ENCODE measurements around the gene SMIM36.
"Not testable (repeated sequence)": the region's sequence is repeated elsewhere in the genome, so short reads cannot be mapped to it uniquely, and the experiment has no call there.

SMIM36 gene

DNA sequence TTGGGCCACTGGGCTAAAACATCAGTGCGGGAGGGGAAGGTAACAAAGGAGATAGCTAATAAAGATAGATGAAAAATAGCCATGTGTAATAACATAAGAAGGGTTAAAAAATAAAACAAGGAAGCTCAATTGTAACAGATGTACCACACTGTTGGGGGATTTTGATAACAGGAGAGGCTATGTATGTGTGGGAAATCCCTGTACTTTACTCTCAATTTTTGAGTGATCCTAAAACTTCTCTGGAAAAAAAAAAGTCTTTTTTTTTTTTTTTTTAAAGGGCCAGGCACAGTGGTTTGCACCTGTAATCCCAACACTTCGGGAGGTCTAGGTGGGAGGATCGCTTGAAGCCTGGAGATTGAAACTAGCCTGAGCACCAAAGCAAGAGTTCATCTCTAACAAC, 87.7 kb downstream of the SMIM36 start:
- H3K4me1 Mint-ChIP-seq = peaks cover 41% of the 10 kb centered on the region
- no peak overlapping the region for H3K4me3 Mint-ChIP-seq
- no peaks in the 10 kb centered on the region for H3K9me3 Mint-ChIP-seq
- ATAC-seq (no peak), DNase-seq (no peak)
- H3K27ac Mint-ChIP-seq = no peak overlapping the region
- peaks cover 12% of the 10 kb centered on the region for H3K36me3 Mint-ChIP-seq (ENCODE audit: low read depth)
- H3K27me3 Mint-ChIP-seq = peaks cover 29% of the 10 kb centered on the region

DNA sequence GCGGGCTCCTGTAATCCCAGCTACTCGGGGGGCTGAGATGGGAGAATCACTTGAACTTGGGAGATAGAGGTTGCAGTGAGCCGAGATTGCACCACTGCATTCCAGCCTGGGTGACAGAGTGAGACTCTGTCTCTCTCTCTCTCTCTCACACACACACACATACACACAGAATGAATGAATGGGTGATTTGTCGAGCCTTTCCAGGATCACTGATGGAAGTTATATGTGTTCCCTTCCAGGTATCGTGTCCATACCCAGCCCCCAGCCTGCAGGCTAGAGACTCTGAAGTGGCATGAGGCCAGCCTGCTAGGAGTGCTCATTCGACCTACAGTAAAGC, 88.5 kb downstream of the SMIM36 start:
- Mint-ChIP-seq H3K27me3 (peaks cover 29% of the 10 kb centered on the region), H3K36me3 (ENCODE audit: low read depth) (peaks cover 15% of the 10 kb centered on the region), H3K4me1 (peaks cover 47% of the 10 kb centered on the region)
- not testable (repeated sequence) for DNase-seq, H3K27ac Mint-ChIP-seq, ATAC-seq, H3K9me3 Mint-ChIP-seq, H3K4me3 Mint-ChIP-seq

DNA sequence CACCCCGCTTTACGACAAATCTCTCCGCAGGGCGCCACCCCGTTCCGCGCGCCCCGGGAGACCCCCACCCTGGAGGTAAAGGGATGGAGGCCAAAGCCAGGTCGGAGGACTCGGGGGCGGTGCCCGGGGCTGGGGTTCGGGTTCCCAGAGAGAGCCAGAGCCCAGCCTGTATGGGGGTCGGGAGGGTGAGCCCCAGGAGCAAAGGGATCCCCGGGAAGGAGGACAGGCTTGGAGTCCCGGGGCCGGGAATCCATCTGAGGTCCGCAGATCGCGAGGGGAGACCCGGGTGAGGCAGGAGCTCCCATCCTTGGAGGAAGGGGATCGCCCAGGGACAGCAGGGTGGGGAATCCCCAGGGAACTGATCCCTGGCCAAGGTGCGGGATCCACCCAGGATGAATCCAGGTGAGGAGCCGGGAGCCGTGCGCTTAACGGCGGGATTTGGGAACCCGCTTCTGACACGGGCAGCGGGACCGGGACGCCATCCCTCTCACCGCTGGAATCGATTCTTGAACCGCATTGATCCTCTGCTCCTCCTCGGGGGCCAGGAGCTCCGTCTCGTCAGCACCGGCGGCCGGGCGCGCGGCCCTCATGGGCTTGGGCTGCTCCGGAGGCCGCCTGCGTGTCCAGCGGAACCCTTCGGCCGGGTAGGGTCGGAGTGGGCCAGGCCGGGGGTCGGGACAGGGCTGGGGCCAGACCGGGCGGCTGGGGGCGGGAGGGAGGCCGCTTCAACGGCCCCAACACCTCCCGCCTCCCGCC, 89.9 kb downstream of the SMIM36 start, which contains the start of gene MMD:
Gene MMD (minus strand): TSS at position 657 of the 756 bp plus-strand sequence. CDS start 140 bp downstream, at position 517.
- peaks cover 17% of the 10 kb centered on the region for H3K36me3 Mint-ChIP-seq (ENCODE audit: low read depth)
- DNase-seq = no peak
- peaks cover 29% of the 10 kb centered on the region for H3K27me3 Mint-ChIP-seq
- peak within 1 kb of the TSS; percentile 92 for H3K27ac Mint-ChIP-seq
- H3K4me3 Mint-ChIP-seq = peak within 1 kb of the TSS; percentile 91
- peaks cover 61% of the 10 kb centered on the region for H3K4me1 Mint-ChIP-seq
- ATAC-seq = peak; percentile 38
- H3K9me3 Mint-ChIP-seq = no peaks in the 10 kb centered on the region

DNA sequence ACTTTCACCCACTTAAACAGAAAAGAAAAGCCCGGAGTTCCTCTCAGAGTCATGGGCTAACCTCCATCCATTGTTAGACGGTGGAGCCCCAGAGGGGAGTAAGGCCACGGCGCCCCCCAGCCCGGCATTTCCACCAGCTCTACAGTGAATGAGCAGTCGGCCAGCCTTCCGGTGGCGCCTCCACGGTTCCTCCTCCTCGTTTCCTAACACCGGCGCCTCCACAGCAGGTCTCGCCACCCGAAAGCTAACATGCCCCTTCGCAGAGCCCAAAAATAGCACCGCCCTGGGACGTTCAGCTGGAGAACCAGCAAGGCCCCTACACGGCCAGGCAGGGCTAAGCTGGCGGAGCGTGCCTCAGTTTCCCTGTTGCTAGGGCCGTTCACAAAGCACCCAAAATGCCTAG, 90.5 kb downstream of the SMIM36 start:
- Mint-ChIP-seq H3K4me1 (peaks cover 62% of the 10 kb centered on the region), H3K9me3 (no peaks in the 10 kb centered on the region), H3K4me3 (peak overlapping the region; percentile 91), H3K36me3 (ENCODE audit: low read depth) (peaks cover 18% of the 10 kb centered on the region), H3K27ac (peak overlapping the region; percentile 92), H3K27me3 (peaks cover 28% of the 10 kb centered on the region)
- peak; percentile 54 for DNase-seq
- no peak for ATAC-seq

DNA sequence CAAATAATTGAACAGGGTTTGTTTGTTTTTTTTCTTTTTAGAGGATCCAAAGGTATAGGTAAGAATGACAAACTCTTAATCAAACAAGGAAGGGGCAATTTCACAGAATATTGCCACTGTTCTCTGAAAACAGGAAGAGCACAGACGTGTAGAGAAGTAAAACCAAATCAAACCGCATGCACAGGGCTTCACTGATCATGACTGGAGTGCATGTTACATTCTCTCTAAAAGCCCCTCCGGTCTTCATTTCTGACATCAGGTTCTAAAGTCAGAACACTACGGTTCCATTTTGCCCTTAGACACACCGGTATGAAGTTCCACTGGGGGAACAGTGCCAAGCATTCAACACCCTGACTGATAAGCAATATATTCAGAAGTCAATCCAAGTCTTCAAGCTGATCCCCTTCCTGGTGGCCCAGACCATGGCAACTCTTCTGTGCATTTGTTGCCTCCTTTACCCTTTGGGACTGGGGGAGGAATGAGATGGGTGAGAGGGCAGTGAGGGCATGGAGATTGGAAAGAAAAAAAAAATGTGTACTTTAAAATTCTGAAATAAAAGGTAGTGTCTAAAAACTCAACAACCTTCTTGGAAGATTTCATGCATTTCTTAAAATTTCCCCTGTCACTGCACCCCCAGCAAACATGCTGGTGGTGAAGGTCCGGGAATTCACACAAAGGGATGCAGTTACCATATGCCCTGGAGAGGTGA, 91.0 kb downstream of the SMIM36 start:
- H3K4me3 Mint-ChIP-seq = peak overlapping the region; percentile 91
- peaks cover 63% of the 10 kb centered on the region for H3K4me1 Mint-ChIP-seq
- peaks cover 23% of the 10 kb centered on the region for H3K27me3 Mint-ChIP-seq
- H3K27ac Mint-ChIP-seq = peak overlapping the region; percentile 92
- no peaks in the 10 kb centered on the region for H3K9me3 Mint-ChIP-seq
- ATAC-seq (peak; percentile 33), DNase-seq (peak; percentile 20)
- H3K36me3 Mint-ChIP-seq (ENCODE audit: low read depth) = peaks cover 18% of the 10 kb centered on the region

DNA sequence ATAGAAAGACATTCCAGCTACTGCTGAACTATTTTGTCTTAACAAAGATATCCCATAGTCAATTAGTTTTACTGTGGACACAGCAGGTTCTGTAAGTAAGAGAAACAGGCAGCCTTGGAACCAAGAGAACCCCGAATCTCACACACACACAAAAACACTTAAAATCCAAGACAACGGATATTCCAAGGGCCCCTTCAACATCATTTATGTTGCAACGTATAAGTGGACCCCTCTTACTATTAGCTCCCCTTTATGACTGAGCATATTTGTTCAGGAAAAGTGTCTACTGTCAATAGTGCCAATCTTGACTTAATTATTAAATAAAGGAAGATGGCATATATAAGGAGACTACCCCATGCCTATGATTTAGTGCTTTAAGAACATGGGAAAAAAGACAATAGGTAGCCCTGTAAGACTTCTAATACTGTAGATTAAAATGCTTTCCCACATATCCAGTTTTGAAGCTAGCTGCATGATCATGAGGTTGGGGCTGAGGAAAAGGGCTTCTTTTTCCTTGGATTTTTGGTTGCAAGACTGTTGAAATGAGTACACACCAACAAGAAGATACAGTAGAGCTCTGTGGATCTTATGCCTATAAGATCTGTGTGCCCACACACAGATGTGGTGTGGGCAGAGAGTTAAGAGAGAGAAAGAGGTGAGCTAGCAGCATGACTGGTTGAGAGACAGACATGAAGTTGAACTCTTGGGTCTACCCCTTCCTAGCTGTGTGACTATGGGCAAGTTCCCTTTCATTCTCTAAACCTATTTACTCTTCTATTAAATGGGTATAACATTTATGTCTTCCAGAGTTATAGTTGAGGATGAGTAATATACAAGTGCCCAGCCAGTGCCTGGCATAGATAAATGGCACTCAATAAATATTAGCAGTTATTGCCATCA, 92.6 kb downstream of the SMIM36 start:
- Mint-ChIP-seq H3K4me1 (peaks cover 70% of the 10 kb centered on the region), H3K36me3 (ENCODE audit: low read depth) (peaks cover 25% of the 10 kb centered on the region), H3K27me3 (peaks cover 8% of the 10 kb centered on the region), H3K27ac (no peak overlapping the region), H3K4me3 (peak overlapping the region; percentile 91), H3K9me3 (no peaks in the 10 kb centered on the region)
- ATAC-seq = no peak
- DNase-seq = no peak

DNA sequence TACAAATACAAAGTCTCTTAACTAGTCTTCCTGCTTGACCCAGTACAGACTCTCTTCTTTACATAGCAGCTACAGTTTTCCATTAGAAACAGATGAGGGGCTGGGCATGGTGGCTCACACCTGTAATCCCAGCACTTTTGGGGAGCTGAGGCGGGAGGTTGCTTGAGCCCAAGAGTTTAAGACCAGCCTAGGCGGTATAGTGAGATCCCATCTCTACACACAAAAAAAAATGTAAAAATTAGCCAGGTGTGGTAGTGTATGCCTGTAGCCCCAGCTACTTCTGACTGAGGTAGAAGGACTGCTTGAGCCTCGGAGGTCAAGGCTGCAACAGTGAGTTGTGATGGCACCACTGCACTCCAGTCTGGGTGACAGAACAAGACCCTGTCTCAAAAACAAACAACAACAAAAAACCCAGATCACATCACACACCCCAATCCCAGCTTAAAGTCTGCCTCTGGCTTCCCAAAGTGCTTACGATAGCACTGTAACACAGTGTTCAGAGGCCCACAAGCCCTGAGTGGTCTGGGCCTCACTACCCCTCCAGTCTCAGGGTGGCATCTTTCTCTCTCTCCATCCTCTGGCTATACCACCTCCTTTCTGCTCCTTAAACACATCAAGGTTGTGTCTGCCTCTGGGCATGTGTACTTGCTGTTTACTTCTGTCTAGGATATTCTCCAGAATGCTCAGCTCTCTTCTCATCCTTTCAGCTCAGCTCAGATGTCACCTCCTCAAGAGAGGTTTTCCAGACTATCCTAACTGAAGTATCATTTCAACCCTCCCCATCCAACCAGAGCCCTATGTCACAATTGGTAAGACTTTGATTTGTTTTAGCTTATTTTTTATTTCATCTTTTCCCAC, 93.6 kb downstream of the SMIM36 start:
- H3K36me3 Mint-ChIP-seq (ENCODE audit: low read depth) = peaks cover 33% of the 10 kb centered on the region
- no peak for DNase-seq
- H3K27ac Mint-ChIP-seq = peak overlapping the region; percentile 8
- H3K4me1 Mint-ChIP-seq = peaks cover 67% of the 10 kb centered on the region
- H3K9me3 Mint-ChIP-seq = no peaks in the 10 kb centered on the region
- H3K4me3 Mint-ChIP-seq = no peak overlapping the region
- ATAC-seq = no peak
- H3K27me3 Mint-ChIP-seq = no peaks in the 10 kb centered on the region

DNA sequence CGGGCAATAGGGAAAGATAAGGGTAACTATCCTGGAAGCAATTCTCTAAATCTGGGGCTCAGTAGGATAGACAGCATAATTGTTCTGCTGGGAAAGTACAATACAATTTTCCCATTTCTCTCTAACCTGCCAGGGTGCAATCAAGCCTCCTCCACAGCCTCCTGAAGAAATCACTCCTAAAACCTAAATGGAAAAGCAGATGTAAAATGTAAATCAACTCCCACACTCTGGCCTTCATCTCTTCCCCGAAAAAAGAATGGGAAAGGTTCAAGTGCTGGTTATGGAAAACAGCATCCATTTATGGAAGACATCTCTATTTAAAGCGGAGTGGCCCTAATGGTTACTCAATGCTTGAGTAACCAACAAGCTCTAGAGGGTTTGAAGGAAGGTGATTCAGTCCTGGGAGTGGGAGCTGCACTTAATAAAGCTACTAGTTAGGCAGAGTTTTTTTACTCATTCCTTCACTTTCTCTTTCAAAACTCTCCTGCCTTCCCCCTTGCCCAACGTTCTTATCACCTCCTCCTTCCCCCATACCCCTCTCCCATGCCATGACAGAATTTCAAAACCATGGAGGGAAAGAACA, 94.7 kb downstream of the SMIM36 start:
- Mint-ChIP-seq H3K27me3 (no peaks in the 10 kb centered on the region), H3K4me3 (no peak overlapping the region), H3K4me1 (peaks cover 64% of the 10 kb centered on the region), H3K27ac (peak overlapping the region; percentile 8), H3K36me3 (ENCODE audit: low read depth) (peaks cover 38% of the 10 kb centered on the region), H3K9me3 (no peaks in the 10 kb centered on the region)
- no peak for DNase-seq
- no peak for ATAC-seq

DNA sequence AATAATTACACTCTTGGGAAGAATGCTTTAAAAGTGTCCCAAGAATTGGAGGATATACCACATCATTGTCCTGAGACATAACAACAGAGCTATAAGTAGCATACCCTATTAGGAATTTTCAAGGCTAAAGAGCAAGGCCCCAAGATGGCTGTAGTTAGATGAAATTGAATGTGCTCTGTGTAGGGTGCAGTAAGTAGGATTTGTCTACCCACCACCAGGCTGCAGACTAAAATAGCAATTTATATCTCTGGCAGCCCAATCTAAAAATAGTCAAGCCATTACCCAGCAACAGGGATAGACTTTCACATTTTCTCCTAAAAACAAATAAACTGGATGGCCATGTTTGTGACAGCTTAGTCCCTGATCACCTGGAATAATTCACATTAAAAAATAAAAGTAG, 95.3 kb downstream of the SMIM36 start:
- Mint-ChIP-seq H3K27ac (no peak overlapping the region), H3K36me3 (ENCODE audit: low read depth) (peaks cover 43% of the 10 kb centered on the region)
- no peak for ATAC-seq

DNA sequence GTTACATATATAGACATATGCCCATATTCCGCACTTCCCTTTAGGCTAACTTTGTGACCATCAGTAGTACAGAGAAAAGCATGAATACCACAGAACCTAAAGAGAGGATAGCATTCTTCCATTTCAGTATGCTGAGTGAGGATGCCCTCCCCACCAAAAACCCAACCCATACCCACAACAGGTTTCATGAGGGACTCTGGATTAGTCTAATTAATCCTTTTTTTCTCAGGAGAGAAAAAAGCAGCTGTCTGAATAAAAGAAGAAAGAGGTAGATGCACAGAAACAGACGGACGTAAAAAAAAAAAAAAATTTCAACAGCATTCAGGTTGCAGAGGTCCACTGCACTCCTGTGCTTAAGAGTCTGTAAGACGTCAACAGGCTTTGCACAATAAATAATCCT, 96.3 kb downstream of the SMIM36 start:
- peak overlapping the region; percentile 20 for H3K27ac Mint-ChIP-seq
- no peak overlapping the region for H3K4me3 Mint-ChIP-seq
- no peak for ATAC-seq

More for the DNA sequence above, 95.3 kb downstream of the SMIM36 start:
- Mint-ChIP-seq H3K4me1 (peaks cover 64% of the 10 kb centered on the region), H3K27me3 (no peaks in the 10 kb centered on the region), H3K4me3 (no peak overlapping the region), H3K9me3 (no peaks in the 10 kb centered on the region)
- no peak for DNase-seq

DNA sequence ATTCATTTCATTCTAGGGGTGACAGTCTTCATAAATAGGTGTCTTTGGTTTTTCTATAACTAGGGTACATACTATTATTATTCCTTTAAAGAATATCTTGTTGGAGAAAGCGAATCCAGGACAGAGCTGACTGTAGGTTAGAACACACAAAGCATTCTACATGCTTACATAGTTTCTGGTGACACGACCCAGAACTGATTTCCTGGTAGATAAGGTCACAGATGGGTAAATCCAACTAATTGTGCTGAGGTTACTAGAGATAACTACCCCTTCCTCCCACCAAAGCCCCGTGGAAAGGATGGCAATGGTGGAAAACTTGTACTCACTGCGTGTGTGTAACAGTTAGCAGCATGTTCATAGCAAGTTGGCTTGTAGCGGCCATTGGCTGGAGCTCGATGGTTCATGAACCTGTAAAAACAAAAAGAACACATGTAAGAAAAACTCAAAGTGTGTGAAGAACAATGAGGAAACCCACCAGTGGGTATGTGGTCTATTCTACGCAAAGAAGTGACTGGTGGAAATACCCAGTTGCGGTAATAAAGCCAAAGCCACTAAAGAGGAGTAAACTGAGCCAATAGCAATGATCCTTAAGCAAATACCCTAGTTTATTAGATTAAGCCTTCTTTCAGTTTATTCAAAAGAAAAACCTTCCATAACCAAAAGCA, 97.3 kb downstream of the SMIM36 start:
- Mint-ChIP-seq H3K4me3 (no peak overlapping the region), H3K27me3 (no peaks in the 10 kb centered on the region), H3K27ac (peak overlapping the region; percentile 81), H3K9me3 (no peaks in the 10 kb centered on the region), H3K4me1 (peaks cover 50% of the 10 kb centered on the region), H3K36me3 (ENCODE audit: low read depth) (peaks cover 52% of the 10 kb centered on the region)
- DNase-seq (no peak), ATAC-seq (peak; percentile 68)

More for the DNA sequence above, 96.3 kb downstream of the SMIM36 start:
- H3K4me1 Mint-ChIP-seq = peaks cover 60% of the 10 kb centered on the region
- H3K27me3 Mint-ChIP-seq = no peaks in the 10 kb centered on the region
- peaks cover 50% of the 10 kb centered on the region for H3K36me3 Mint-ChIP-seq (ENCODE audit: low read depth)
- DNase-seq = no peak
- no peaks in the 10 kb centered on the region for H3K9me3 Mint-ChIP-seq

DNA sequence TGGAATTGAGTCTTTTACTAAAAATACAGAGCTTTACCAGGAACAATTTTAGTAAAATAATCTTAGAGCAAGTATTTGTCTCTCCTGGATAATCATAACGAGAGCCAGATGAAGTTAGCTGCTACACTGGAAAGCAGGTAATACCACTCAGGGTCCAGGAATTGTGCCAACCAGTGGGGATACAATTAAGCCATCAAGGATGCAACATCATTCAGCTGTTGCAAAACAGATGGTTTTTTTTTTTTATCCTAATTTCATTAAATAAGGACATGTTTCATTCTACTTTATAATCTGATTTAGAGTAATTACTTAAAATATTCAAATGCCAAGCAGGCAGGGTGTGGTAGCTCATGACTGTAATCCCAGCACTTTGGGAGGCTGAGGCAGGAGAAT, 99.8 kb downstream of the SMIM36 start:
- peaks cover 26% of the 10 kb centered on the region for H3K4me1 Mint-ChIP-seq
- ATAC-seq (no peak), DNase-seq (no peak)
- H3K9me3 Mint-ChIP-seq = no peaks in the 10 kb centered on the region
- no peak overlapping the region for H3K4me3 Mint-ChIP-seq
- no peaks in the 10 kb centered on the region for H3K27me3 Mint-ChIP-seq
- H3K36me3 Mint-ChIP-seq (ENCODE audit: low read depth) = peaks cover 59% of the 10 kb centered on the region
- no peak overlapping the region for H3K27ac Mint-ChIP-seq
